ENCODE measurements around the gene CFDP1. TPM values are rescaled to one million over a fixed set of nuclear protein-coding genes. Genes with fewer than 3 reads are reported as not detected.

The CFDP1 gene
- total and polyA plus RNA-seq, 2 of the 13 experiments (the other 11 are each of a cell fraction or from before 2014, with no cell fraction given), result 78.6 to 153 TPM

- TF ChIP-seq KIAA2018 (CRISPR knock-in tag; IDR thresholded peaks at IDR 0.05; ENCODE audit: borderline replicate concordance) (no peak), KDM6A (CRISPR knock-in tag; IDR thresholded peaks at IDR 0.05; ENCODE audit: low read depth) (no peak), PRPF4 (IDR thresholded peaks at IDR 0.05; ENCODE audit: low read depth, low read length, poor library complexity, severe bottlenecking) (no peak), ZMYM2 (CRISPR knock-in tag; IDR thresholded peaks at IDR 0.05) (no peak), MLLT10 (CRISPR knock-in tag; IDR thresholded peaks at IDR 0.05) (no peak), ZNF343 (CRISPR knock-in tag; IDR thresholded peaks at IDR 0.05) (peak; percentile 81; the same call in 1 of the 2 replicates), ZNF280D (CRISPR knock-in tag; IDR thresholded peaks at IDR 0.05) (no peak), ZNF431 (CRISPR knock-in tag; IDR thresholded peaks at IDR 0.05; ENCODE audit: borderline replicate concordance, low read depth) (0 out of 2 replicates have a peak, but pooled peaks have one; percentile 69), PATZ1 (CRISPR knock-in tag; IDR thresholded peaks at IDR 0.05) (peak; percentile 70), ZNF562 (CRISPR knock-in tag; IDR thresholded peaks at IDR 0.05; ENCODE audit: borderline replicate concordance) (no peak), ZNF335 (CRISPR knock-in tag; IDR thresholded peaks at IDR 0.05) (no peak), CEBPG (CRISPR knock-in tag; IDR thresholded peaks at IDR 0.05) (no peak), POLR2A (IDR thresholded peaks at IDR 0.05; ENCODE audit: insufficient read depth in 1 of 2, low read depth in 2 of 2, low read length in 2 of 2) (peak in 1 of 2 experiments; percentile 27; a peak in 1 of 4 replicates), ZNF24 (IDR thresholded peaks at IDR 0.05) (no peak), RBAK (CRISPR knock-in tag; IDR thresholded peaks at IDR 0.05) (no peak), NCOA5 (CRISPR knock-in tag; IDR thresholded peaks at IDR 0.05) (no peak), FLYWCH1 (CRISPR knock-in tag; IDR thresholded peaks at IDR 0.05) (no peak)
Measured at GRCh38 chr16:75265911-75266701, 167.2 kb downstream of the CFDP1 start (continued).

Measured in HepG2 (cell line).